NCI-H524 (cell line): ENCODE measurements around the gene CHRM5.
A peak's percentile ranks its signal among the peaks of the same experiment; 100 is the strongest.
"Not testable (repeated sequence)": the region's sequence is repeated elsewhere in the genome, so short reads cannot be mapped to it uniquely, and the experiment has no call there.

Experiments used
- DNase-seq, 2 experiments: peaks; one replicate each; lab custom pipeline; 2025; lab: John Stamatoyannopoulos, UW

CHRM5 gene

GRCh38 chr15:34039790-34040113 is 71.5 kb downstream of the CHRM5 start:
- DNase-seq: no peak

GRCh38 chr15:34043391-34043790 is 75.1 kb downstream of the CHRM5 start:
- no peak for DNase-seq

- DNase-seq: no peak
Measured at GRCh38 chr15:34043813-34044212, 75.5 kb downstream of the CHRM5 start.

DNA sequence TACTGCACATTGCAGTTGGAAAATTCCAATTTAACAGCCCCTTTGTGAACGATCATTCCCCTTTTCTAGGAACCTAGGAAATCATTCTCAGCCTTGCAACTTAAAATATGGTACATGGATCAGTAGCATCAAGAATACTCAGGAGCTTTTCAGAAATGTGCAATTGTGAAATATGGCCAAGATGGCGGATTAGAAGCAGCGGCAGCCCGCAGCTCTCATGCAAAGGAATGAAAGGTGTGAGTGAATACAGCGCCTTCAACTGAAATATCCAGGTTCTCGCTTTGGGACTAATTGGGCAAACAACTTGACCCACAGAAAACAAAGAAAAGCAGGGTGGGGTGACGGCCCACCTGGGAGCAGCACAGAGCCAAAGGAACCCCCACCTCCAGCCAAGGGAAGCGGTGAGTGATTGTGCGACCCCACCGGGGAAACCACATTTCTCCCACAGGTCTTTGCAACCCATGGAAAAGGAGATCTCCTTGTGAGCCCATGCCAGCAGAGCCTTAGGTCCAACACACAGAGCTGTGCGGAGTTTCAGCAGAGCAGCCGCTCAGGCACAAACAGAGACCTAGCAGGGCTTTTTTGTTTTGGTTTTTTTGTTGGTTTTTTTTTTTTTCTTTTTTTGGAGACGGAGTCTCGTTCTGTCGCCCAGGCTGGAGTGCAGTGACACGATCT is 78.3 kb downstream of the CHRM5 start:
- DNase-seq: no peak

DNA sequence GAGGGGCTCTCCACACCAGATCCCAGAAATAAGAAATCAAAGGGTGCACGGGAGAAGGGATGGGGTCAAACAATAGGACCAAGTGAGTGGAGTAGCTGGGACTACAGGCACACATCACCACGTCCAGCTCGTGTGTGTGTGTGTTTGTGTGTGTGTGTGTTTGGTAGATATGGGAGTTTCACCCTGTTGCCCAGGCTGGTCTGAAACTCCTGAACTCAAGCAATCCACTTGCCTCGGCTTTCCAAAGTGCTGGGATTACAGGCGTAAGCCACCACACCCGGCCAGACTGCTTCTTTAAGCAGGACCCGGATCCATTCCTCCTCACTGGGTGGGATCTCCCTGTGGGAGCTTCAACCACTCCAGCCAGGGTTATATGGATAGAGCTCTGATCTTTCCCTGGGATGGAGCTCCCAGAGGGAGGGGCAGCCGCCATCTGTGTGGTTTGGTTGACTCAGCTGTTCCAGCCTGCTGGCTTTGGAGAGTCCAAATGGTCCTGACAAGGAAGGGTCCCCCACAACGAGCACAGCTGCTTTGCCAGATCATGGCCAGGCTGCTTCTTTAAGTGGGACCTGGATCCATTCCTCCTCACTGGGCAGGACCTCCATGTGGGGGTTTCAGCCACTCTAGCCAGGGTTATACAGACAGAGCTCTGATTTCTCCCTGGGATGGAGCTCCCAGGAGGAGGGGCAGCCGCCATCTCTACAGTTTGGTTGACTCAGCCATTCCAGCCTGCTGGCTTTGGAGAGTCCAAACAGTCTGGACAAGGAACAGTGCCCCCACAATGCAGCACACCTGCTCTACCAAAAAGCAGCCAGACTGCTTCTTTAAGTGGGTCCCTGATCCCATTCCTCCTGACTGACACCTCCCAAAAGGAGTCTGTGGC is 79.8 kb downstream of the CHRM5 start:
- peak; percentile 22 to 74 for DNase-seq

- DNase-seq: no peak
Measured at GRCh38 chr15:34049112-34049511, 80.8 kb downstream of the CHRM5 start.

- DNase-seq: not testable (repeated sequence)
Measured at GRCh38 chr15:34050385-34050784, 82.1 kb downstream of the CHRM5 start.

DNA sequence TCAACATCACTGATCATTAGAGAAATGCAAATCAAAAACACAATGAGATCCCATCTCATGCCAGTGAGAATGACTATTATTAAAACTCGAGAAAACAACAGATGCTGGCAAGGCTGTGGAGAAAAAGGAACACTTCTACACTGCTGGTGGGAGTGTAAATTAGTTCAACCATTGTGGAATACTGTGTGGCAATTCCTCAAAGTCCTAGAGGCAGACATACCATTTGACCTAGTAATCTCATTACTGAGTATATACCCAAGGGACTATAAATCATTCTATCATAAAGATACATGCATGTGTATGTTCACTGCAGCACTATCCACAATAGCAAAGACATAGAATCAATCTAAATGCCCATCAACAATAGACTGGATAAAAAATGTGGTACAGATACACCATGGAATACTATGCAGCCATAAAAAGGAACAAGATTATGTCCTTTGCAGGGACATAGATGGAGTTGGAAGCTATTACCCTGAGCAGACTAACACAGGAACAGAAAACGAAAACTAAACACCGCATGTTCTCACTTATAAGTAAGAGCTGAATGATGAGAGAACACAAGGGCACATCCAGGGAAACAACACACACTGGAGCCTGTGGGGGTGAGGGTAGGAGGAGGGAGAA is 85.9 kb downstream of the CHRM5 start:
- no peak for DNase-seq

- no peak for DNase-seq
Measured at GRCh38 chr15:34055868-34056595, 87.7 kb downstream of the CHRM5 start.

- DNase-seq: no peak
Measured at GRCh38 chr15:34056911-34057310, 88.6 kb downstream of the CHRM5 start.

DNA sequence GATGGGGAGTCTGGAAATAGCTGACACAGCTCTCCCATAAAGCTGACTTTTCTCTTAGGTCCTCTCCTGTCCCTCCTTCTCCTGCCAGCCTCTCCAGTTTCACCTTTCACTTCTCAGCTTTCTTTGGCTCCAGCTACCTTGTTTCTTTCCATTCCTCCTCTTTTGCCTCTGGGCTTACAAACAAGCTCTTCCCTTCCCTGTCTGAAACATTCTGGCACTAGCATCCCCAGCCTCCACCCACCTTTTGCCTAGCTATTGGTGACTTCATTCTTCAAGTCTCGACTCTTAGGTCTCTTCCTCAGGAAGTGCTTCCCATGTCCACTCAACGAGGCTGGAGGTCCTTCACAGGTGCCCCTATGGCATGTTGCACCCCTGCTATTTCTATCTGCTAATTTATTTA is 91.2 kb downstream of the CHRM5 start:
- DNase-seq: no peak

GRCh38 chr15:34059946-34060345 is 91.6 kb downstream of the CHRM5 start:
- no peak for DNase-seq

GRCh38 chr15:34064438-34064837 is 96.1 kb downstream of the CHRM5 start:
- no peak for DNase-seq

- no peak for DNase-seq
Measured at GRCh38 chr15:34065261-34065660, 97.0 kb downstream of the CHRM5 start.

- DNase-seq: no peak
Measured at GRCh38 chr15:34065941-34066340, 97.6 kb downstream of the CHRM5 start.

DNA sequence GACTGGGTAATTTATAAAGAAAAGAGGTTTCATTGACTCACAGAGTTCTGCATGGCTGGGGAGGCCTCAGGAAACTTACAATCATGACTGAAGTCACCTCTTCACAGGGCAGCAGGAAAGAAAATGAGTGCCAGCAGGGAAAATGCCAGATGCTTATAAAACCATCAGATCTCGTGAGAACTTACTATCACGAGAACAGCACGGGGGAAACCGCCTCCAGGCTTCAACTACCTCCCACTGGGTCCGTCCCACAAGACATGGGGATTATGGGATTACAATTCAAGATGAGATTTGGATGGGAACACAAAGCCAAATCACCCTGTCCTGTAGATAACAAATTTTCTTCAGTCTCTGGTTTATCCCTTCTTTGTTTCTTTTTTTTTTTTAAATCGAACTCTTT is 101.7 kb downstream of the CHRM5 start:
- no peak for DNase-seq

DNA sequence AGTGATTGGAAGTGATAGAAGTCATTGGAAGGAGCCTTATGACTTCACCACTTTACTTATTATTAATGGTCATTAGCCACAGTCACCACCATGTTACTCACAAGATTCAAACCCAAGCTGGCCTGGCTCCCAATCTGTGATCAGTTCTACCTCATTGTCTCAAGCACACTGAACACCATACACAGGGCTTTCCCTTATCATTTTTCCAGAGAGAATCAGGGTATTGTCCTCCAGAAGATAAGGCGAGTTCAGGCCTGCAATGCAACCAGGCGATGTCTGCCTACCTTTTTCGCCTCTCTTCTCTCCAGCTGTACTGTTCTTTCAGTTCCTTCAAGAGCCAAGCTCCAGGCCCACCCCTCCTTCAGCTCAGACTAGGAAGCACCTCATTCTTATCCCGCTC is 108.5 kb downstream of the CHRM5 start:
- no peak for DNase-seq

DNA sequence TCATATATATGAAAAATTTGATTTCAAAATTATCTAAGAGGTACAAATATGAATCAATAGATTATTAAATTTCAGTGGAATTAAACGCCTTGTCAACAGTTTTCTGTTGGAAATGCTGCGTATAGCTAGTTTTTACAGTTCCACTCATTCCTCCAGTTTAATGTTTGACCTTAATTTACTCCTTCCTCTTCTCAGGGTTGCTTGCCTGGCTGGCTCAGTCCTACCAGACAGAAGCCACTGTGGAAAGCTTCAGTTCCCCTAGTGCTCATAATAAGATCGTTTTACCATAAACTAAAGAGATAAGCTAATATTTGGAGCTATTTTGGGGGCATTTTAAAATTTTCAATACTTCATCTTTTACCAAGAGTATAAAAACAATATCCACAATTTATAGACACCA is 110.6 kb downstream of the CHRM5 start:
- DNase-seq: no peak

GRCh38 chr15:34079904-34080303 is 111.6 kb downstream of the CHRM5 start:
- no peak for DNase-seq

DNA sequence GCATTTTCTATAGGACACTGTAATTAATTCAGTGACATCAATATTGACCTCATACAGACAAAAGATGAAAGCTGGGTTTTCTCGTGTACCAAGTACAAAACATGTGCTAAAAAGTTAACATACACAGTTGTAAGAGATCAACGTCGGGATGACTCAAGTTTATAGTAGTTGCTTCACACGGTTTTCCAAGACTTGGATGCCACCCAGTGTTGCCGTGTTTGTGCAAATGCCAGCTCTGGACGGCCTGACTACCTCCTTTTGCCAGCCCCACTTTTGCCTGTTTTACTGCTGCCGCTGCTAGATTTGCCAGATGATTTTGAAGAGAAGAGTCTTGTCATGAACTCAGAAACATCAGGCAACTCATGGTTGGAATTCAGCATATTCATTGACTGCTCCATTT is 115.8 kb downstream of the CHRM5 start:
- no peak for DNase-seq

DNA sequence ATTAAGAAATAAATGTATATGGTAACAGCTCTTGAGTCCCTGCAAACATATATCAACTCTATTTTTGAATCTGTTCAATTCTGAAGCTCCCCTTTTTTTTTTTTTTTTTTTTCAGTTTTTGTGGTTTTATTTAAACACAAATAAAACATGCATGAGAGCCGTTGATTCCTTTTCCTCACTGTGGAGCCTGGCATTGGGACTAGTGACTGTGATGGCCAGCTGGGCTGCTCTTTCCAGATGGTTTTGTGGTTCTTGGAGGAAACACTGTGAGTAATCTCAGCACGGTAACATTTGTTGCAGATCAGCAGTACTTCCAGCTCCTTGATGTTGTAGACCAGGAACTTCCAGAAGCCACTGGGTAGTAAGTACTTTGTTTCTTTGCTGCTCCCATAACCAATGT is 117.4 kb downstream of the CHRM5 start:
- no peak for DNase-seq

GRCh38 chr15:34099914-34100313 is 131.6 kb downstream of the CHRM5 start:
- DNase-seq: no peak
